K562 (cell line): Measurements from ENCODE around the gene HOXC5.

ENCODE experiments used
- ADNP ChIP-seq: fragments of 200-800 bp; sonication (Bioruptor generic); IDR thresholded peaks from 2 replicates; pipeline ENCODE4 v1.6.1; 2016; ENCODE audit warnings: missing genetic modification characterization, missing compliant biosample characterization
- CREB1 ChIP-seq, 2 experiments: sonication (generic) in 1 of 2; formaldehyde crosslinking in 1 of 2; IDR thresholded peaks; 2 replicates each; pipeline versions ENCODE4 v1.6.1 to v1.8.0; 2012 to 2022; ENCODE audit warnings: inconsistent platforms in 1 of 2, mild to moderate bottlenecking in 1 of 2, missing genetic modification reagents in 1 of 2, moderate library complexity in 1 of 2
- FOXM1 ChIP-seq, 2 experiments: fragments of 450-650 bp in 1 of 2; sonication (generic) in 1 of 2; formaldehyde crosslinking in 1 of 2; IDR thresholded peaks; 2 replicates each; pipeline versions ENCODE4 v1.6.1 to v1.9.0; 2017 to 2022; ENCODE audit warnings: low read depth in 2 of 2, mild to moderate bottlenecking in 2 of 2, missing genetic modification reagents in 1 of 2, moderate library complexity in 1 of 2
- JUND ChIP-seq, 2 experiments: IDR thresholded peaks; 2 replicates in 1 of 2; 3 replicates in 1 of 2; pipeline ENCODE4 v1.6.1; 2011; ENCODE audit warnings: borderline replicate concordance in 2 of 2, low read depth in 2 of 2, low read length in 2 of 2, improper control_type of control experiment in 1 of 2, missing biosample characterization in 1 of 2, missing genetic modification characterization in 1 of 2, missing genetic modification reagents in 1 of 2
- KAT7 ChIP-seq: sonication (generic); formaldehyde crosslinking; IDR thresholded peaks from 2 replicates; pipeline ENCODE4 v1.8.0; 2022; ENCODE audit warnings: missing genetic modification reagents, mild to moderate bottlenecking, borderline replicate concordance
- MAFK ChIP-seq: IDR thresholded peaks from 2 replicates; pipeline ENCODE4 v1.6.1; 2011; ENCODE audit warnings: low read length, improper control_type of control experiment
- POLR2A ChIP-seq: fragments of 450-650 bp; conservative IDR thresholded peaks from 2 replicates; pipeline ENCODE4 v1.6.1; 2016
- RBM17 ChIP-seq: fragments of 200-400 bp; formaldehyde crosslinking; IDR thresholded peaks from 2 replicates; pipeline ENCODE4 v1.6.1; 2017; ENCODE audit warnings: low read depth, mild to moderate bottlenecking, low read length, borderline replicate concordance
- XRCC4 ChIP-seq: IDR thresholded peaks from one replicate; pipeline ENCODE4 v1.6.1; 2011; ENCODE audit not compliant: insufficient read depth, insufficient read length; ENCODE audit errors: extremely low read depth
- TF ChIP-seq, protein P1 (sequence below), 2 experiments: fragments of 450-650 bp in 1 of 2; sonication (generic) in 1 of 2; formaldehyde crosslinking; conservative IDR thresholded peaks; 2 replicates each; pipeline versions ENCODE4 v1.4.0 to v1.8.1; 2020 to 2022; ENCODE audit warnings: mild to moderate bottlenecking in 1 of 2, missing genetic modification reagents in 1 of 2
- TF ChIP-seq, protein P2 (sequence below), 2 experiments: fragments of 450-650 bp in 1 of 2; sonication (generic) in 1 of 2; formaldehyde crosslinking in 1 of 2; IDR thresholded peaks in 1 of 2; conservative IDR thresholded peaks in 1 of 2; 2 replicates each; pipeline versions ENCODE4 v1.6.1 to v1.8.1; 2016 to 2023; ENCODE audit warnings: mild to moderate bottlenecking in 2 of 2, moderate library complexity in 2 of 2, inconsistent platforms in 1 of 2, missing genetic modification reagents in 1 of 2
- TF ChIP-seq, protein P3 (sequence below), 3 experiments: IDR thresholded peaks in 2 of 3; conservative IDR thresholded peaks in 1 of 3; 2 replicates each; pipeline ENCODE4 v1.5.1; 2011 to 2012; ENCODE audit warnings: low read length in 3 of 3, mild to moderate bottlenecking in 3 of 3, control low read depth in 2 of 3, improper control_type of control experiment in 1 of 3, inconsistent platforms in 1 of 3, low read depth in 1 of 3, mixed read lengths in 1 of 3, moderate library complexity in 1 of 3; ENCODE audit not compliant: insufficient read depth in 2 of 3
- TF ChIP-seq, protein P4 (sequence below): sonication (generic); formaldehyde crosslinking; IDR thresholded peaks from 2 replicates; pipeline ENCODE4 v1.8.1; 2023; ENCODE audit warnings: mild to moderate bottlenecking, missing genetic modification reagents

DNA sequence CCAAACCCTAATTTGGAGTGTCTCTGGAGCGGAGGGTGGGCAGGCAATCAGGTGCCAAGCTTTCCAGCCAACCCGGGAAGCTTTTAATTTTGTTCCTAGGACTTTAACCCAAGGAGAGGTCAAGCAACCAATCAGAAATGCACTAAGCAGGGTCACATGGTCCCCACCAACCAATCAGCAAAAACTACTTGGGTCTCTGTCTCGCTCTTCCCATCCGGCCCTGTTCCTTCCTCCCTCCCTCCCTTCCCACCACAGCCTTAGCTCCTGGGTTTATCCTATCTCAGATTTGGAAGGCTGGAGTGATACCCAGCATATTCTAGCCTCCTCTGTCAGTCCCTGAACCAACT, 7.3 kb downstream of the HOXC5 start:
- TF ChIP-seq MAFK (no peak), POLR2A (no peak), XRCC4 (no peak), CREB1 (IDR thresholded peaks at IDR 0.05) (no peak), CREB1 (CRISPR knock-in tag; IDR thresholded peaks at IDR 0.05) (no peak), FOXM1 (IDR thresholded peaks at IDR 0.05; ENCODE audit: low read depth) (no peak), FOXM1 (CRISPR knock-in tag; IDR thresholded peaks at IDR 0.05; ENCODE audit: low read depth) (no peak), RBM17 (no peak), JUND (IDR thresholded peaks at IDR 0.05; ENCODE audit: borderline replicate concordance, low read depth, low read length) (no peak), JUND (tag; IDR thresholded peaks at IDR 0.05; ENCODE audit: borderline replicate concordance, low read depth, low read length) (no peak), KAT7 (CRISPR knock-in tag) (no peak), ADNP (no peak)
- TF ChIP-seq, protein P1, sequence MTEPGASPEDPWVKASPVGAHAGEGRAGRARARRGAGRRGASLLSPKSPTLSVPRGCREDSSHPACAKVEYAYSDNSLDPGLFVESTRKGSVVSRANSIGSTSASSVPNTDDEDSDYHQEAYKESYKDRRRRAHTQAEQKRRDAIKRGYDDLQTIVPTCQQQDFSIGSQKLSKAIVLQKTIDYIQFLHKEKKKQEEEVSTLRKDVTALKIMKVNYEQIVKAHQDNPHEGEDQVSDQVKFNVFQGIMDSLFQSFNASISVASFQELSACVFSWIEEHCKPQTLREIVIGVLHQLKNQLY (CRISPR knock-in tag; conservative IDR thresholded peaks at IDR 0.05): no peak
- TF ChIP-seq, protein P2, sequence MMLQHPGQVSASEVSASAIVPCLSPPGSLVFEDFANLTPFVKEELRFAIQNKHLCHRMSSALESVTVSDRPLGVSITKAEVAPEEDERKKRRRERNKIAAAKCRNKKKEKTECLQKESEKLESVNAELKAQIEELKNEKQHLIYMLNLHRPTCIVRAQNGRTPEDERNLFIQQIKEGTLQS (IDR thresholded peaks at IDR 0.05): no peak
- TF ChIP-seq, protein P2 (CRISPR knock-in tag; conservative IDR thresholded peaks at IDR 0.05): no peak
- TF ChIP-seq, protein P3, sequence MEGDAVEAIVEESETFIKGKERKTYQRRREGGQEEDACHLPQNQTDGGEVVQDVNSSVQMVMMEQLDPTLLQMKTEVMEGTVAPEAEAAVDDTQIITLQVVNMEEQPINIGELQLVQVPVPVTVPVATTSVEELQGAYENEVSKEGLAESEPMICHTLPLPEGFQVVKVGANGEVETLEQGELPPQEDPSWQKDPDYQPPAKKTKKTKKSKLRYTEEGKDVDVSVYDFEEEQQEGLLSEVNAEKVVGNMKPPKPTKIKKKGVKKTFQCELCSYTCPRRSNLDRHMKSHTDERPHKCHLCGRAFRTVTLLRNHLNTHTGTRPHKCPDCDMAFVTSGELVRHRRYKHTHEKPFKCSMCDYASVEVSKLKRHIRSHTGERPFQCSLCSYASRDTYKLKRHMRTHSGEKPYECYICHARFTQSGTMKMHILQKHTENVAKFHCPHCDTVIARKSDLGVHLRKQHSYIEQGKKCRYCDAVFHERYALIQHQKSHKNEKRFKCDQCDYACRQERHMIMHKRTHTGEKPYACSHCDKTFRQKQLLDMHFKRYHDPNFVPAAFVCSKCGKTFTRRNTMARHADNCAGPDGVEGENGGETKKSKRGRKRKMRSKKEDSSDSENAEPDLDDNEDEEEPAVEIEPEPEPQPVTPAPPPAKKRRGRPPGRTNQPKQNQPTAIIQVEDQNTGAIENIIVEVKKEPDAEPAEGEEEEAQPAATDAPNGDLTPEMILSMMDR (IDR thresholded peaks at IDR 0.05 in 2 of 3, conservative IDR thresholded peaks at IDR 0.05 in 1 of 3; ENCODE audit: insufficient read depth in 2 of 3, low read depth in 1 of 3, low read length in 3 of 3): no peak
- TF ChIP-seq, protein P4, sequence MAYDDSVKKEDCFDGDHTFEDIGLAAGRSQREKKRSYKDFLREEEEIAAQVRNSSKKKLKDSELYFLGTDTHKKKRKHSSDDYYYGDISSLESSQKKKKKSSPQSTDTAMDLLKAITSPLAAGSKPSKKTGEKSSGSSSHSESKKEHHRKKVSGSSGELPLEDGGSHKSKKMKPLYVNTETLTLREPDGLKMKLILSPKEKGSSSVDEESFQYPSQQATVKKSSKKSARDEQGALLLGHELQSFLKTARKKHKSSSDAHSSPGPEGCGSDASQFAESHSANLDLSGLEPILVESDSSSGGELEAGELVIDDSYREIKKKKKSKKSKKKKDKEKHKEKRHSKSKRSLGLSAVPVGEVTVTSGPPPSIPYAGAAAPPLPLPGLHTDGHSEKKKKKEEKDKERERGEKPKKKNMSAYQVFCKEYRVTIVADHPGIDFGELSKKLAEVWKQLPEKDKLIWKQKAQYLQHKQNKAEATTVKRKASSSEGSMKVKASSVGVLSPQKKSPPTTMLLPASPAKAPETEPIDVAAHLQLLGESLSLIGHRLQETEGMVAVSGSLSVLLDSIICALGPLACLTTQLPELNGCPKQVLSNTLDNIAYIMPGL: no peak
